LoVo (cell line): Measurements from ENCODE around the gene COA7.

Source experiments
- DNase-seq: peaks from one replicate; pipeline ENCODE4 v3.0.0-alpha.2; 2016; ENCODE audit warnings: low spot score

Gene COA7

DNA sequence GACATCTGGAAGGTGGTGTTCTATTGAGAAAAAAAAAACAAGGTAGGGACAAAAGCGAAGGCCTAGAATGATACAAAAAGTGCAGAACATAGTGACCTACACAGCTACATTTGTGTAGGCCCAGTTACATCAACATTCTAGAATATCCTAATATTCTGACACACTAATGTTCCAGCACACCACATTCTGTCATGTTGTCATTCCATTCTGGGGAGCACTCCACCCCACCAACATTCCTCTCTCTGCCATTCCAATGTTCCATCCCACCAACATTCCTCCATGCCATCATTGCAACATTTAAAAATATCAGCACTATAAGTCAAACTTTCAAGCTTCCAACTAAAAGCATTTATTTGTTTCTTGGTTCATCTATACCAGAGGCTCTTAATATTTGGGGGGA lies 28.5 kb downstream of the COA7 start:
- DNase-seq: no peak

DNA sequence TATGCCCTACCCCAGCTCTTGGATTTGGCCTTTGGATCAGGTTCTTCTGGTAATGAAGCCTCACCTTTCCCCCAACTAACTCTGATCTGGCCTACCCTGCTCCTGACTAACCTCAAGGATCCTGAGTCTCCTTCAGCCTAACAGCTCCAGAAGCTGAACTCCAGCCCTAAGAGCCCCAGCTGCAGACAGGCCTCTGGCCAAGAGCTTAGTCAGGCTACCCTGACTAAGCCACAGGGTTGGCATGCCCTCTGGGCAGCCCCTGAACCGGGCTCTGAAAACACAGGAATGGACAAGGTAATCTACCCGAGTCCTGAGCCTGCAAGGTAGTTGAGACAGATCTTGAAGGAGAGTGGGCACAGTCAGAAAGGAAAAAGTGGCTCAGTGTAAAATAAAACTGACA lies 29.4 kb downstream of the COA7 start:
- no peak for DNase-seq

DNA sequence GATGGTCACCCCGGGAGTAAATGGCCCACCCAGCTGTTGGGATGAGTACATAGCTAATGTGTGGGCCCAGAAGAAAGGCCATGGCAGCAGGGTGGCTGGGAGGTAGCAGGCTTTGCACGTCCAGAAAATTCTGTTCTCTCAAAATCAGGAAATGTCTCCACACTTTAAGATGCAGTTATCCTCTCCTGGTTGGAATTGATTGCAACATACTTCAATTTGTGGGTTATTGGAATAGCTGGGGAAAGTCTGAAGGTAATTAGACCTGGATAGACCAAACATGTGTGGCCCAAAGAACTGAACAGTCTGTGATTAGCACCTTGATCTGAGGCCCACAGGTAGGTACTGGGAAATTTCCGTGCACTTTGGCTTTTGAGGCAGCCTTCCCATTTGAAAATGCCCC lies 30.2 kb downstream of the COA7 start:
- no peak for DNase-seq

DNA sequence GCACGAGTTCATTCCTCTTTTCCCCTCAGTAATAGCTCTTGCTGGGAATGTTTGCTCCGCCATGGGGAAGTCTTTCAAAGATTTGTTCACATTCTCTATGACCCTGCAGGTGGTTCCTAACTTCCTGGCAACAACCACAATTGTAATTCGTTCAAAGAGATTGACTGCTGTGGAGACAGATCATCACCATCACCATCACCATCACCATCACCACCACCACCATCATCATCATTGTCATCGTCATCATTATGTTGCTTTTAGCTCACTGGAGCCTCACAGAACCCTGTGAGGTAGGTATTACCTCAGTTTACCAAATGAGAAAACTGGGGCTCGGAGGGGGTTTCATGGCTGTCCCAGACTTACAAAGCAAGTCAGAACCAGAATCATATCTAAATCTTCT lies 30.9 kb downstream of the COA7 start:
- DNase-seq: no peak

DNA sequence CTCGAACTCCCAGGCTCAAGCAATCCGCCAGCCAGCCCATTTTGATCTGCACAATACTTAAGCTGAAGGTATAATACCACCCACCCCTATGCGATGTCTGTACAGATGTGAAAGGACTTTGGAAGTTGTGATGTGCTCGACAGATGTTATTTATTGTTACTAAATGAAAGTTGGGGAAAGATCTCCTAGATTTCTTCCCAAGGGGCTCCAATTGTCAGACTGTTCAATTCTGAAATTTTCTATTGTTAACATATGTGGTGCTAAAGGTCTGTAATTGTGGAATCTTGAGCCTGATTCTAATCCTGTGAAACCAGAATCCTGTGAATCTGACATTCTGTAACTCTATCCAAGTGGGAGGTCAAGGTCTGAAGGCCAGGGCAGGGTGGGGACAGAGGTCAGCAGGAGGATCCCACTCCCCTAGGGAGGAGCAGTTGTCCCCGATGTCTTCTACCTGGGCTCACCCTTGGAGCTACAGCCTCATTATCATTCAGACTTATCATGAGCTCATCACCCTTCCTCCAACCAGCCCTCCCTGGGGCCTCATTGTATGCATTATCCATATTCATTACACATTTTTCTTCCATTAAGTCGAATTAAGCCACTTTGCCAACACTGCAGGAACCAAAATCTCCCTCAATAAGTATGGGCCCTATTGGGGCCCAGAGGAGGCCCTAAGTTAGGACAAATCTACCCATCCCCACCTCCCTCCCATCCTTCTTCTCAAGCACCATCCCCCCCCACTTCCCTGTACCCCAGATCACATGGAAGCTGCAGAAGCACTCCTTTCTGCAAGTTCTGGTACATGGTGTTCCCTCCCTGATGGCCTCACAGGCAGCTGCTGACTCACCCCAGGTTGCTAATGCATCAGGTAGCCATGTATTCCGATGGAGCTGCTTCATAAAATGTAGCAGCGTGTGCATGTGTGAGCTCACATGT lies 32.9 kb downstream of the COA7 start:
- no peak for DNase-seq

DNA sequence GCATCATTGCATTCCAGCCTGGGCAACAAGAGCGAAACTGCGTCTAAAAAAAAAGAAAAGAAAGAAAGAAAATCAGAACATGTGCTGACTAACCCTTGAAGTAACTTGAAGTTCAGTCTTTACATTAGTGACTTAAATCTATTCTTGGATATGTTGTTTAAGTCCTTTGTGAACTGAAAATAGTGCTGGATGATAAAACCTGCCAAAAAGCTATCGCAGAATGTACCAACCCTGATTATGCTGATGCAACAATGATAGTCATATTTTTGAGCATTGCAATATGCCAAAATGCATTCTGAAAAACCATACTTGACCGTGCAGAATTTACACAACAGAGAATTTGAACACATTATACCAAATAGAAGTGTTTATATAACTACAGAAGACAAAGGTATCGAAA lies 34.4 kb downstream of the COA7 start:
- no peak for DNase-seq

DNA sequence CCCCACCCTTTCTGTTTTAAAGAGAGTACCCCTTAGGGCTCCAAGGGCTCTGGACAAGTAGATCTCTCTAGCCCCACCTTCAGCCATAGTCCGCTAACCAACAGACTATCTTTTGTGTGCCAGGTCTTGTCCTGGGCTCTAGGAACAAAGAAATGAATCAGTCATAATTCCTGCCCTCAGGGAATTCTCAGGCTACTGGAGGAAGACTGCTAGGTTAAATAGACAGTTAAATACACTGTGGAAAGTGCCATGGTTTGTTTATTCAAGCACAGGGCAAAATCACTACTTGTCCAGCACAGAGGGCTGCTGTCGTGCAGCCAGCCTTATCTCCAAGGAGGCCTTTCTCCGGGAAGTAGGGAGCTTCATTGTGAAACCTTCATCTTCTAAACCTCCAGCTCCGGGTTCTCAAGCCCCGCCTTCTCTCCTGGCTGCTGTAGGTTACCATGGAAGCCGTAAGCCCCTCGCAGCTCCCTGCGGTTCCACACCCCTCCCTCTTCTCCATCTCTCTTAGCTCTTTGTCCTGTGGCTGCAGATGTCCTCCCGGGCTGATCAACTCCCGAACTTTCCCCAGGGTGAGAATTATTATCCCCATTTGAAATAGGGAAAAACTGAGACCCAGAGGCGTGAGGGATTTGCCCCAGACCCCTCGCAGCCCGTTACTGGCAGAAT lies 35.4 kb downstream of the COA7 start:
- DNase-seq: peak; percentile 40

DNA sequence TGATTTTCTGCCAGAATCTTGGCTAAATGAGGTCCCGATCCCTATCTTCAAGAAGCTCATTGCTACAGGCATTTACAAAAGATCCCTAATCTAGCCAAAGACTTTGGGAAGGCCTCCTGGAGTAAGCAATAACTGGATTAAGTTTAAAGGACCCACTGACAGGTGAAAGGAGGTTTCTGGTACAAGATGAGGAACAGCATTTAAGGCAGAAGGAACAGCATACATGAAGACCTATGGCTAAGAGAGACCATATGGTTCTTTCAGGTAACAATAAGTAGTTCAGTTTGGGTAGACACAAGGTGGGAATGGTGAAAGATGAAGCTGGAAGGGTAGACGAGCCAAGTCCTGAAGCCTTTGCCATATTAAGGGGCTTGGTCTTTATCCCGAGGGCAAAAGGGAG lies 37.3 kb downstream of the COA7 start:
- no peak for DNase-seq

DNA sequence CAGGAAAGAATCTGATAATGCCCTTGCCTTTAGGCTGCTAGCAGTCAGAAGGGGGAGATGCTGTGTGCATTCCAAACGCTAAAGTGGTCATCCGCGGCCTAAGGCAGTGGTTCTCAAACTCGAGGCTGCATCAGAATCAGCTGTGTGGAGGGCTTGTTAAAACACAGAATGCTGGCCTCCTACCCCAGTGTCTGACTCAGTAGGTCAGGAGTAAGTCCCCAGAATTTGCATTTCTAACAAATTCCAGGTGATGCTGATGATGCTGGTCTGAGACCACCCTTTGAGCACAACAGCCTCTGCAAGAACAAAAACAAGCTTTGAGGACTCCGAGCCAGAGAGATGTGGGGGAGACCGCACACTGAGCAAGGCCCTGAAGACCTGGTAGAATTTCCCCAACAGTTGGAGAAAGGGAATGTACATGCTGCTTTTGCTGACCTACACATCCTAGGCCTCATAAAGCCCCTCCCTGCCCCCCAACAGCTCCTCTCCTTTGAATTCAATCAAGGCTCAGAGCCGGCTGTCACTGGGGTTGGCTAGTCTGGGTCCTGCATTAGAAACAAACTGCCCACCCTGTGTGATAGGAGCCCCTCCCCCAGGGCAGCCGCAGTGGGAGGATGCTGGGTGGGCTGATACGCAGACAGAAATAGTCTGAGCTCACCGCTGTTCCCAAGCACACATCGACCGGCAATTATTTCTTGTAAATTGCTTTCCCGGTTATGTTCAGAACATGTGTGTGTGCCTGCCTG lies 38.1 kb downstream of the COA7 start:
- no peak for DNase-seq

DNA sequence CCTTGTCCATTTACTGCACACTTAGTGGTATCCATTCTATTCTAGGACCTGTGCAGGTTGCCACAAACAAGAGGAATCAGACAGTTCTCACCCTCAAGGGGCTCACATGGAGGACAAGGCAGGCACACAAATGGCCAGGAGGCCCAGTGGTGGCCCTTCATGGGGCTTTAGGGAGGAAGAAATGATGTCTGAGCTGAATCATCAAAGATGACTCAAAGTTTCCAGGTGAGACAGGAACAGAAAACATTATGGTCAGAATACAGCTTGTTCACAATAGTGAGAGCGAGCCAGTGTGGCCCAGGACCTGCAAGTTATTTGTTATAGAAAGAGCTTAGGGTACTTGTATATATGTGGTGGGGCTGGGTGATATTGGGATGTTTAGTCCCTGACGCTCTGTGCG lies 38.8 kb downstream of the COA7 start:
- DNase-seq: no peak

DNA sequence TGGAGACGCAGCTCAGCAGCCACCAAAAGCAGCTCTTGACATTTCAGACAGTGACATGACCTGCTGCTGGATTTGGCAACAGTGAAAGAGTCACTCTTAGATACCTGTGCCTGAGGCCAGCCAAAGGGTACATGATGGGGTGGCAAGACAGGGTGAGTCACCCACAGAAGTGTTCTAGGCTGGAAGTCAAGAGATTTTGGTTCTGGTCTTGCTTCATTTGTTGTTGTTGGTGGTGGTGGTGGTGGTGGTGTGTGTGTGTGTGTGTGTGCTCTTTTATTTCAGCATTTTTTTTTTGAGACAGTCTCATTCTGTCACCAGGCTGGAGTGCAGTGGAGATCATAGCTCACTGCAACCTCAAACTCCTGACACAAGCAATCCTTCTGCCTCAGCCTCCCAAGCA lies 39.4 kb downstream of the COA7 start:
- DNase-seq: no peak

DNA sequence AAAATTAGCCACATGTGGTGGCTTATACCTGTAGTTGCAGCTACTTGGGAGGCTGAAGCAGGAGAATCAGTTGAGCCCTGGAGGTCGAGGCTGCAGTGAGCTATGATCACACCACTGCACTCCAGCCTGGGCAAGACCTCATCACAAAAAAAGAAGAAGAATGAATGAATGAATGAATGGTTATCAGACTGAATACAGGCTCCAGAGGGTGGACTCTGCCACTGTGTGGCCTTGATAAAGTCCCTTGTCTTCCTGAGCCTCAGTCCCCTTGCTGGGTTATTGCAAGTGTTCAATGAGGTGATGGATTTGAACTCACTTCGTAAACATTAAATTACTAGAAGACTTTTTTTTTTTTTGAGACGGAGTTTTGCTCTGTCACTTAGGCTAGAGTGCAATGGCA lies 40.4 kb downstream of the COA7 start:
- DNase-seq: no peak

DNA sequence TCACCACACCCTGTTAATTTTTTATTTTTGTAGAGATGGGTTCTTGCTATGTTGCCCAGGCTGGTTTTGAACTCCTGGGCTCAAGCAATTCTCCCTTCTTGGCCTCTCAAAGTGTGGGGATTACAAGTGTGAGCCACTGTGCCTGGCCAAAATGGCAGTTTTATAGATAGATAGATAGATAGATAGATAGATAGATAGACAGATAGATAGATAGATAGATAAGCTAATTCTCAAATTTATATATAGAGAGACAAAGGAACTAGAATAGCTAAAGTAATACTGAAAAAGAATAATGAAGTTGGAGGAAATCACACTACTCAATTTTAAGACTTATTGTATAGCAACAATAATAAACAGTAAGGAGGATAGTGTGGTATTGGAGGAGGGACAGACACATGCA lies 44.1 kb downstream of the COA7 start:
- DNase-seq: no peak

DNA sequence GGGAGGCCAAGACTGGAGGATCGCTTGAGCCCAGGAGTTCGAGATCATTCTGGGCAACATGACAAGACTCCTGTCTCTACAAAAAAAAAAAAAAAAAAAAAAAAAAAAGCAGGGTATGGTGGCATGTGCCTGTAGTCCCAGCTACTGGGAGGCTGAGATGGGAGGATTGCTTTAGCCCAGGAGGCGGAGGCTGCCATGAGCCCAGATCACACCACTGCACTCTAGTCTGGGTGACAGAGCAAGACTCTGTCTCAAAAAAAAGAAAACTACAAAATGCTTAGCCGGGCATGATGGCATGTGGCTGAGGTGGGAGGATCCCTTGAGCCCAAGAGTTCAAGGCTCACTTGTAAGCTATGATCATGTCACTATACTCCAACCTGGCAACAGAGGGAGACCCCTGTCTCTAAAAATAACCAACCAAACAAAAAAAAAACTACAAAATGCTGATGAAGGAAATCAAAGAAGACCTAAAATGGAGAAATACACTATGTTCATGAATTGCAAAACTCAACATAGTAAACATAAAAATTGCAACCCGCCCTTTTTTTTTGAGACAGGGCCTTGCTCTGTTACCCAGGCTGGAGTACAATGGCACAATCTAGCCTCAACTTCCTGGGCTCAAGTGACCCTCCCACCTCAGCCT lies 44.8 kb downstream of the COA7 start:
- no peak for DNase-seq

DNA sequence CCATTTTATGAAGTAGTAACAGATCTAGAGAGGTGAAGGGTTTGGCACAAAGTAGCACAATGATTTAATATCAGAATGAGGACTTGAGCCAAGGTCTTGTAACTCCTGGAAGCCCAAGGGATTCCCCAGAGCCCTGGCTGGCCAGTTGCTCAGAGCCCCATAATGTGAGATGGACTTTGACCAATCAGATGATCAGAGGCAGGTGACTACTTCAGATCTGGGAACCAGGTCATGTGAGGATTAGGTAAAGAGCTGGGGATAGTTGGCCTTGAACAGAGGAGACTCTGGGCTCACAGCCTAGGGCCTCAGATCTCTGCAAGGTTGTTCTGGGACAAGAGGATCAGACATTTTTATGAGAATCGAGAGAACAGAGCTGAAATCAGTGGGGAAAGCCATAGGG lies 46.2 kb downstream of the COA7 start:
- no peak for DNase-seq

DNA sequence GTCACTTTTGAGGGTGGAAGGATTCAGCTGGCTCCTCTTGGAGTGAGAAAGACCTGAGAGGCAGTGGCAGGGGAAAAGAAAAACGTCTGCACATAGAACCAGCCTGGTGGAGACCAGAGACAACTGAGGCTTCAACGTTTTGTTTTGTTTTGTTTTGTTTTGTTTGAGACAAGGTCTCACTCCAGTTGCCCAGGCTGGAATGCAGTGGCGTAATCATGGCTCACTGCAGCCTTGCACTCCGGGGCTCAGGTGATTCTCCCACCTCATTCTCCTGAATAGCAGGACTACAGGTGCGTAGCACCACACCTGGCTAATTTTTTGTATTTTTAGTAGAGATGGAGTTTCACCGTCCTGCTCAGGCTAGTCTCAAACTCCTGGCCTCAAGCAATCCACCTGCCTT lies 52.9 kb downstream of the COA7 start:
- DNase-seq: no peak

DNA sequence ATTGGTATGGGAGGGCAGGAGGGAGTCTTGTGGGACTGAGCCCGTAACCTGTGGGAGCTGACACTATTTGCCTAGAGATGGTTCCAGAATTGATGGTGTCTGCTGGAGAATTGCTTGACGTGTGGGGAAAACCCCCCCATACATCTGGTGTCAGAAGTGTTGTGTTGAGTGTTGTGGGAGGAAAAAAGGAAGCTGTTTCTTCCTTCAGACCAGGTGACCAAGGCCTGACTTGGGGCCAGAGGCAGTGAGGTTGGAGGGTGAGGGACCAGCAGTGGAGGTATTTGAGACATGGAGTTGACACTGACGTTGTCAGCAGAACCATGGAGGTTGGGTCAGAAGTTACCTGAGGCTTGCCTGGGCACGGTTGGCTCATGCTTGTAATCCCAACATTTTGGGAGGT lies 56.8 kb downstream of the COA7 start:
- DNase-seq: no peak

DNA sequence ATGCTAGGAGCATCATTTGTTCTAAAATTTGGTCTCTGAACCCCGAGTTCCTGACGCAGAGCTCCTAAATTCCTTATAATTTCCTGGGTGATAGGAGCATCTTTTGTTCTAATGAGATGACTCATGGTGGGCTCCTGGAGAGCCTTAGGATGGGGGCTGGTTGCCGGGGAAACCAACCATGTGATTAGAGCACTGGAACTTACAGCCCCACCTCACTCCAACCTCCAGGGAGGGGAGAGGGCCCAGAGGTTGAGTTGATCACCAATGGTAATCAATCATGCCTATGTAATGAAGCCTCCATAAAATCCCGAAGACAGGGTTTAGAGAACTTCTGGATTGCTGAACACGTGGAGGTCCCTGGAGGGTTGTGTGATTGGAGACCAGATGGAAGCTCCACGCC lies 57.5 kb downstream of the COA7 start:
- DNase-seq: no peak

DNA sequence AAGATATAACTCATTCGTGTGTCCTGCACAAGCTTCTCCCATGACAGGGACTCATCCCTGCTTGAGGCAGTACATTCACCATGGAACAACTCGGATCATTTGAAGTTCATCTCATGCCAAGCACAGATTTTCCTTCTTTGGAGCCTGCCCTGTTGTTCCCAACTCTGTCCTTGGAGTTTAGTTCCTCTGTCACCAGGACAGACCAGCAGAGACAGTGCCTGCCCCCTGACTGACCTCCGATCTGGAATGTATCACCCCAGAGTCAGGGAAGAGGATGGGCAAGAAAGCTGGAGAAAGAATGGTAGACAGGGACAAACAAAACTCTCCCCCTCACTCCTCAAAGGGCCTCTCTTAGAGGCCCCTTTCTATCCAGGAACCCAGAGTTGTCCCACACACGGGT lies 60.2 kb downstream of the COA7 start:
- no peak for DNase-seq

DNA sequence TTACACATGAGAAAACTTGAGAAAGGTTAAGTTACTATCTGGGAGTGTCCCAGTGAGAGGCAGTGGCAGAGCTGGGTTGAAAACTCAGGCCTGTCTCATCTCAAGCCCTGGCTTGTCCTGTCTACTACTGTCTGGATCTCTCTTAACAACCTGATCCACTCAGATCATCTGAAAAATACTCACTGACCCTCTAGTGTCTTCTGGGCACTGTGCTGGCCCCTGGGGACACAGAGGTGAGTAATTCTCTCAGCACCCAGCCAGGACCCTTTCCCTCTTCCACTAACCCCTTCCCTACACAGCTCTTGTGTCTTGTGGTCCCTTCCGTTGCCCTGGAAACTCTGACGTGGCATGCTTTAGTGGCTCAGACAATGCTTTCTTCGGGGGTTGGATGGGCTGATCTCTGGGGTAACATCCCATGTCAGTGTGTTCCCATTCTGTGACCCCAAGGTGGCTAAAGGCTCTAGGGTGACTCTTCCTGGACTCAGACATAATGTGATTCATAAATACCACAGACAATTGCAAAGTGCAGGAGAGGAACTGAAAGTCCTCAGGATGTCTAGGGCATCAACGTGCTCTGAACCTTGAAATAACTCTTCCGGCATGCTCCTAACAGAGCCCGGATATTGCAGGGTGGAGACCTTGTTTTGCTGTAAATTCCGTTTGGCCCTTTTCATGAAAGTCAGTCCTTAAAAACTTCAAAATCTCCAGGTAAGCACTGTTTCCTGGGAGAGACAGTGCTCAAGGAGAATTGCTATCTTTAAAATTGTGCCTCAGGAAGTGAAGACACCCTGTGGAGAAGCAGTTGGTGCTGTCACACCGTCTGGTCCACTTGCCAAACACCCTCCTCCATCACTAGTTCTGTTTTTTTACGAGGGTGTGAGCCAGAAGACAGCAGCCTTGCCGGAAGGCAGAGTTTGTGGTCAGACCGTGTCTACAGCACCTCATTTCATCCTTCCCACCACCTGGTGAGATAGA lies 61.1 kb downstream of the COA7 start:
- DNase-seq: no peak
